Smooth muscle cell (in vitro differentiated cells): Measurements from ENCODE around the gene SFT2D3. TPM values are rescaled to one million over a fixed set of nuclear protein-coding genes. Genes with fewer than 3 reads are reported as not detected.

Source experiments
- DNase-seq: peaks from one replicate; lab custom pipeline; 2025; ENCODE audit not compliant: unreplicated experiment; lab: John Stamatoyannopoulos, UW
- H2AFZ ChIP-seq: fragments of 200-600 bp; sonication (generic); 2 replicates; pipeline ENCODE4 v1.6.0; 2016; ENCODE audit warnings: antibody characterized with exemption, low read depth, mild to moderate bottlenecking
- H3F3A ChIP-seq: fragments of 200-600 bp; sonication (generic); 2 replicates; pipeline ENCODE4 v1.6.0; 2017; ENCODE audit warnings: antibody characterized with exemption, low read depth
- H3K27ac ChIP-seq: fragments of 200-600 bp; sonication (generic); 2 replicates; pipeline ENCODE4 v1.5.1; 2016; ENCODE audit warnings: low read depth, mild to moderate bottlenecking
- H3K27me3 ChIP-seq: fragments of 200-600 bp; sonication (generic); 2 replicates; pipeline ENCODE4 v1.6.1; 2016; ENCODE audit warnings: low read depth, mild to moderate bottlenecking
- H3K36me3 ChIP-seq: fragments of 200-600 bp; sonication (generic); 2 replicates; pipeline ENCODE4 v1.5.1; 2016; ENCODE audit warnings: low read depth
- H3K4me1 ChIP-seq: fragments of 200-600 bp; sonication (generic); 2 replicates; pipeline ENCODE4 v1.5.1; 2016; ENCODE audit warnings: low read depth
- H3K4me2 ChIP-seq: fragments of 200-600 bp; sonication (generic); 2 replicates; pipeline ENCODE4 v1.6.0; 2016; ENCODE audit warnings: mild to moderate bottlenecking
- H3K4me3 ChIP-seq: fragments of 200-600 bp; sonication (generic); 2 replicates; pipeline ENCODE4 v1.5.1; 2016; ENCODE audit warnings: mild to moderate bottlenecking
- H3K79me2 ChIP-seq: fragments of 200-600 bp; sonication (generic); 2 replicates; pipeline ENCODE4 v1.6.0; 2016; ENCODE audit warnings: low read depth, mild to moderate bottlenecking
- H3K9ac ChIP-seq: fragments of 200-600 bp; sonication (generic); 2 replicates; pipeline ENCODE4 v1.6.0; 2016; ENCODE audit warnings: low read depth
- H3K9me3 ChIP-seq: fragments of 200-600 bp; sonication (generic); replicated peaks from 2 replicates; pipeline ENCODE4 v1.5.1; 2016; ENCODE audit warnings: low read depth
- H4K20me1 ChIP-seq: fragments of 200-600 bp; sonication (generic); 2 replicates; pipeline ENCODE4 v1.6.0; 2016; ENCODE audit warnings: low read depth
- CTCF ChIP-seq: fragments of 200-600 bp; sonication (generic); IDR thresholded peaks from 2 replicates; pipeline ENCODE4 v1.5.1; 2017; ENCODE audit warnings: borderline replicate concordance, mild to moderate bottlenecking, antibody characterized with exemption; ENCODE audit not compliant: insufficient read depth, poor library complexity, severe bottlenecking
- WGBS: methylation state at CpG from one replicate; pipeline ENCODE4 v1.1.7; 2016; ENCODE audit warnings: low lambda C conversion rate; 5-methylcytosine and 5-hydroxymethylcytosine counted together
- polyA plus RNA-seq: library from polyadenylated mRNA; unstranded; fragments of >200 nt; fragmentation: Nextera tagmentation; extraction: Ambion mirVana; gene quantifications from 2 replicates; pipeline ENCODE4 v1.2.1, GENCODE V29; 2016
- total RNA-seq: library from RNA; depleted of rRNA; stranded (reverse); fragments of >200 nt; gene quantifications from 2 replicates; pipeline ENCODE4 v1.2.3, GENCODE V29; 2014

SFT2D3 gene
- total and polyA plus RNA-seq, 2 experiments from 2014 or later, result 7.0 TPM; not detected in 1

GRCh38 chr2:127719301-127720218 is 18.3 kb downstream of the SFT2D3 start:
- Histone ChIP-seq H3K27me3 (no peaks in the 10 kb centered on the region), H4K20me1 (peaks cover 26% of the 10 kb centered on the region), H3K27ac (no peak overlapping the region), H3K9ac (no peak overlapping the region), H2AFZ (no peak overlapping the region), H3K9me3 (no peaks in the 10 kb centered on the region), H3K79me2 (no peaks in the 10 kb centered on the region), H3K4me3 (no peak overlapping the region), H3F3A (no peaks in the 10 kb centered on the region), H3K4me1 (no peaks in the 10 kb centered on the region), H3K4me2 (no peak overlapping the region), H3K36me3 (no peaks in the 10 kb centered on the region)
- DNase-seq, result no peak
- no peak for TF ChIP-seq CTCF
- 97% methylated on average over 13 of the region's 13 CpGs for WGBS

DNA sequence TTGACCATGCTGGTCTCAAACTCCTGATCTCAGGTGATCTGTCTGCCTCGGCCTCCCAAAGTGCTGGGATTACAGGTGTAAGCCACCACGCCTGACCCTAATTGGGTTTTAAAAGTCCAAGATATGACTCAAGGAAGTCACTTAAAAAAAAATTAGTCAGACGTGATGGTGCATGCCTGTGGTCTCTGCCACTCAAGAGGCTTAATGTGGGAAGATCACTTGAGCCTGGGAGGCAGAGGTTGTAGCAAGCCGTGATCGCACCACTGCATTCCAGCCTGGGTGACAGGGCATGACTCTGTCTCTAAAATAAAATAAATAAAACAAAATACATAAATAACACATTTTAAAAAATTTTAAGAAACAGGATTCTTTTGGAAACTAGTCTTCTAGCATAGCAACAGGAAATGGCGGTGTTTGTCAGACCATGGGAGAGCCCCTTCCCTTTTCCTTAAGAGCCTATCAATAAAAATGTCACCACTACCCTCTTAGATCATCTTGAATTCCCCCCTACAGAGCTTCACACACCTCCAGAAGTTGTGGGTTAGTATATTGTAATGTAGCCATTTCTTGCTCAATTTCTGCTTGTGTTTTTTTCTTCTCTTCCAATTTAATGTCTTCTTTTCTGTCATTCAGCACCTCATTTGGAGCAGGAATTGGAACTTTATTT is 20.1 kb downstream of the SFT2D3 start:
- H3K9me3 ChIP-seq, result no peaks in the 10 kb centered on the region
- H3K27ac ChIP-seq, result peak overlapping the region; percentile 96
- DNase-seq, result no peak
- H4K20me1 ChIP-seq, result peaks cover 26% of the 10 kb centered on the region
- no peaks in the 10 kb centered on the region for H3K79me2 ChIP-seq
- 43% methylated on average over 6 of the region's 6 CpGs for WGBS
- H3K36me3 ChIP-seq, result no peaks in the 10 kb centered on the region
- H3K4me2 ChIP-seq, result peak overlapping the region; percentile 58
- TF ChIP-seq CTCF, result no peak
- H3K4me1 ChIP-seq, result no peaks in the 10 kb centered on the region
- H3K27me3 ChIP-seq, result no peaks in the 10 kb centered on the region
- H3K9ac ChIP-seq, result peak overlapping the region; percentile 83
- no peak overlapping the region for H3K4me3 ChIP-seq
- H2AFZ ChIP-seq, result no peak overlapping the region
- H3F3A ChIP-seq, result no peaks in the 10 kb centered on the region

- Histone ChIP-seq H4K20me1 (peaks cover 22% of the 10 kb centered on the region), H3K4me1 (no peaks in the 10 kb centered on the region), H3K36me3 (no peaks in the 10 kb centered on the region), H3F3A (no peaks in the 10 kb centered on the region), H3K27me3 (no peaks in the 10 kb centered on the region), H2AFZ (no peak overlapping the region), H3K4me3 (no peak overlapping the region), H3K27ac (peak overlapping the region; percentile 96), H3K9me3 (no peaks in the 10 kb centered on the region), H3K9ac (peak overlapping the region; percentile 83), H3K4me2 (peak overlapping the region; percentile 58), H3K79me2 (no peaks in the 10 kb centered on the region)
- no peak for DNase-seq
- no peak for TF ChIP-seq CTCF
- WGBS, result 75% methylated on average over 2 of the region's 2 CpGs
These were observed 20.7 kb downstream of the SFT2D3 start for GRCh38 chr2:127721978-127722355.
